HG02870 (cell line): ENCODE data around the gene ZNF774.
"Not testable (repeated sequence)": the region's sequence is repeated elsewhere in the genome, so short reads cannot be mapped to it uniquely, and the experiment has no call there.

Experiments used
- ATAC-seq: cut with Tn5 transposase; IDR thresholded peaks from one replicate; pipeline ENCODE4 v1.9.1; 2021; ENCODE audit warnings: mild to moderate bottlenecking, moderate library complexity; ENCODE audit not compliant: unreplicated experiment

Gene ZNF774

DNA sequence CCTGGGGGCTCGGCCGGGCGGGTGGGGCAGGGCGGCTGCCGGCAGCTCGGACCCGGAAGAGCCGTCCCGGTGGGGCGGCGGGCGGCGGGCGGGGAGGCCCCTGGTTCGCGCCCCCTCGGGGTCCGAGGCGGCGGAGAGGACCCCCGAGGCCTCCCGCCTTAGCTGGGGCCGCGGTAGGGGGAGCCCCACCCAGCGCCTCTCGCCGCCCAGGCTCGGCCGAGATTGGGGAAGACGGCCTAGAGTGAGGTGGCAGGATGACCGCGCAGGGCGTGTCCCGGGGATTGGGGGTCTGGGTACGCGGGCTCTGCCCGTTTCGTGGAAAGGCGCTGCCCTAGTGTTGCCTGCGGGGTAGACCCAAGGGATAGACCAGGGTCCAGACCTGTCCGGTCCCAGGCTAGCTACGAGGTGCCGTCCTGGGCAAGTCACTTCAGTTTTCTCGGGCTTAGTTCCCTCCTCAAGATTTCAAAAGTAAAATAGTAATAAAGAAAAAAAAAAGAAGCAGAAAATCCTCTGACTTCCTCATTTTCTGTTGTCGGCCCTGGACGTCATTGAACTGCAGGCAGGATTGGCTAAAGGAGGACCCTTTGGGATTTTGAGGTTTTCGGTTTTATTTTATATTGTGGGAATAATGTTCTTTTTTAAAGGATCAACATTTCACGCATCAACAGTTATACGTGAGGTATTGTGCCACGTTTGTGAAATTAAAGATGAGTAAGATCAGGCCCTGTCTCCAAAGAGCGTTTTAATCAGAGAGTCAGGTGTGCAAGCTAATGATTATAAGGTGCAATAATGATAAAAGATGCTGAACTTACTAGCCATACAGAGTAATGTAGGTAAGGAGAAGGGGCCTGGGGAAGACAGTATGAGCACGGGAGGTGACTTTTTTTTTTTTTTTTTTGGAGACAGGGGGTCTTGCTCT lies 36.6 kb downstream of the ZNF774 start:
- peak; percentile 35 for ATAC-seq

DNA sequence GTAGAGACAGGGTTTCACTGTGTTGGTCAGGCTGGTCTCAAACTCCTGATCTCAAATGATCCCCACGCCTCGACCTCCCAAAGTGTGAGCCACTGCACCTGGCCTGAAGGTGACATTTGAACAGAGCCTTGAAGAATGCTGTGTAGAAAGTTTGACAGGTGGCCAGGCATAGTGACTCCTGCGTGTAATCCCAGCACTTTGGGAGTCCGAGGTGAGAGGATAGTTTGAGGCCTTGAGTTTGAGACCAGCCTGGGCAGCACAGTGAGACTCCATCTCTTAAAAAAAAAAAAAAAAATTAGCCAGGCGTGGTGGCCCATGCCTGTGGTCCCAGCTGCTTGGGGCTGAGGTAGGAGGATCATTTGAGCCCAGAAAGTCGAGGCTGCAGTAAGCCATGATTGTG lies 37.4 kb downstream of the ZNF774 start:
- ATAC-seq = no peak

DNA sequence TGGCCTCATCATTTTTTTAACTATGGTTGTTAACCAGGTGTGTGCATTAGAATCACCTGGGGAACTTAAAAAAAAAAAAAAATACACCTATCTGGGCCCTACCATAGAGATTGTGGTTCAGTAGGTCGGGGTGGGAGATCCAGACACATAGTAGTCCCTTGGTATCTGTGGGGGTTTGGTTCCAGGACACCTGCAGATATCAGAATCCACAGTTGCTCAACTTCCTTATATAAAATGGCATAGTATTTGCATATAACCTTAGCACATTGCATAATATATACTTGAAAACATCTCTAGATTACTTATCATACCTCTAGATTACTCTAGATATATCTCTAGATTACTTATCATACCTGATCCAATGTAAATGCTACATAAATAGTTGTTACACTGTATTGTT lies 41.0 kb downstream of the ZNF774 start:
- ATAC-seq = no peak

DNA sequence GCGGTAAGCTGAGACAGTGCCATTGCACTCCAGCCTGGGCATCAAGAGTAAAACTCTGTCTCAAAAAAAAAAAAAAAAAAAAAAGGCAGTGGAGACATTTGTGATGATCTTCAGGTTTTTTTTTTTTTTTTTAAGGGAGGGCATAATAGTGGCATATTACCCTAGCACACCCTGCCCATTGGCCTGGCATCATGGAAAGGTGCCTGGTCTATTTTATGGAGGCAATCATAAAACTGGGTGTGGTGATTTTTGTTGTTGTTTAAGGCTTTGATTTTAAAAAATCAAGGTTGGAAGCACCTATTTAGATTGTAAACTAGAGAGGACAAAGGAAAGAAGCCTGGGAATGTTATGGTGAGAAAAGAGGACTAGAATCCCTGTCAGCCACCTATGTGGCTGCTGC lies 42.0 kb downstream of the ZNF774 start:
- no peak for ATAC-seq

DNA sequence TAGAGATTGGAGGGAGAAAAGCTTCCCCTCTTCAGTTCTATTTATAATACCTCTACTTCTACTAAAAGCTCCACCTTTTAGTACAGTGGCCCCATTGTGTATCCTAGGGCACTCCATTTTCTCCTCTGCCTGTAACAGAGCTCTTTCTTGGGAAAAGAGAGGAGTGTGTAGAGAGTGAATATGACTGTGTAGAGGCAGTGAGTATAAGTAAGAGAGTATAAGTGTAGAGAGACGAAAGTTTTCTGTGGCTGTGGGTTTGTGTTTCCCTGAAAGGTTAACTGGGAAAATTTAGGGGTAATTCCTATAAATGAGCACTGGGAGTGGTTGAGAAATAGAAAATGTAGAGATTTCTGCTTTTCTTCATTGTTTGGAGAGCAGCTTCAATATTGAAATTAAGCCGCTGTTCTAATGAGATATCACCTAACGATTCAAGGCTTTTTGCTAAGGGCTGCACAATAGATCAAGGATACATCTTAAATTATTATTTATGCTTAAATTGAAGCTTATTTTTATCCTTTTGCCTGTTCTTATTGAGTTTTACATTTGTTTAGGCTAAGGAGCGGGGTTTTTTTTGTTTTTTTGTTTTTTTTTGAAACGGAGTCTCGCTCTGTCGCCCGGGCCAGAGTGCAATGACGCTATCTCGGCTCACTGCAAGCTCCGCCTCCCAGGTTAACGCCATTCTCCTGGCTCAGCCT lies 42.8 kb downstream of the ZNF774 start:
- no peak for ATAC-seq

DNA sequence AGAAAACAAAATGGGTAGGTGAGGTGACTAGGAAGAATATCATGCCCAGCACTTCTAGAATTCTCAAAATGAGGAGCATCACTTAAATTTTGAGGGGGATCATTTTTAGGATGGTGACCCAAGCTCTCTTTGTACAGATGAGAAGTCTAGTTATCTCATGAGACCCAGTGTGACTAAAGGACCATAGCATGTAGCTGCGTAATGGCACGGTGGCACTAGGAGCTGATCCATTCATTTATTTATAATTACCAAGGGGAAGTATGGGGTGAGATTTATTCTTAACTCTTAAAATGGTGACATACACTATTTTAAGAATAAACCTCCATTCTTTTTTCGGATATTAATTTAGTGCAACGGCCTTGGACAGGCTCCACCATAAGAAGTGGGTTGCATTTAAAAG lies 44.2 kb downstream of the ZNF774 start:
- no peak for ATAC-seq

DNA sequence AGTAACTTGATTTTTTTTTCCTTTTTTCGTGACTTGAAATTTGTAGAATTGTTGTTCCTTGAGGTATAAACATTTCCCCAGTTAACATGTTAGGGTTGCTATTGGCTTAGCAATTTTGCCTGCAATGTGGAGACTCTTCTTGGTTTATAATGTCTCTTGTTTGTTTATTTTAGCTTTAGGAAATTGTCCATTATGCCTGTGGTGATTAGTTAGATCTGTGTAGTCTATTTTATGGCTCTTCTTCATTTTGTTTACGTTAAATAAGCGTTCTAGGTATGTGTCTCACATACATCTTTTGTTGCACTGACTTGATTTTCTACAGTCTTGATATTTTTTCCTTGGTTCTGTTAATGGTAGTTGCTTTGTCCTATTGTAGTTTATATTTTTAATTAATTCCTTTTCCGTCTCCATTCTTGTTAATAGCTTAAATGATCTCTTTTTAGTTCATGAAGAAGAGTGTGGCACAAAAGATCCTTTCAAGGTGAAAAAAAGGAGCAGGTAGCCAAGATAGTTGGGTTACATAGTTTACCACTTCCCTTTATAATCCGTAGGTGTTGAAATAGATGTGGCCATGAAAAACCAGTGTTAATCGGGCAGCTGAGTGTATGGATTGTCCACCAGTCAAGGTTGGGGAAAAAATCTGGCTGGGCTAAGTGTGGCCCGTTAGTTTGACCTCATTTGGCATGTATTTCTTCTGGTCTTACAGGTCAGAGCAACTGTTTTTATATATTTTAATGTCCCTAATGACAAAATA lies 48.1 kb downstream of the ZNF774 start:
- ATAC-seq = no peak

DNA sequence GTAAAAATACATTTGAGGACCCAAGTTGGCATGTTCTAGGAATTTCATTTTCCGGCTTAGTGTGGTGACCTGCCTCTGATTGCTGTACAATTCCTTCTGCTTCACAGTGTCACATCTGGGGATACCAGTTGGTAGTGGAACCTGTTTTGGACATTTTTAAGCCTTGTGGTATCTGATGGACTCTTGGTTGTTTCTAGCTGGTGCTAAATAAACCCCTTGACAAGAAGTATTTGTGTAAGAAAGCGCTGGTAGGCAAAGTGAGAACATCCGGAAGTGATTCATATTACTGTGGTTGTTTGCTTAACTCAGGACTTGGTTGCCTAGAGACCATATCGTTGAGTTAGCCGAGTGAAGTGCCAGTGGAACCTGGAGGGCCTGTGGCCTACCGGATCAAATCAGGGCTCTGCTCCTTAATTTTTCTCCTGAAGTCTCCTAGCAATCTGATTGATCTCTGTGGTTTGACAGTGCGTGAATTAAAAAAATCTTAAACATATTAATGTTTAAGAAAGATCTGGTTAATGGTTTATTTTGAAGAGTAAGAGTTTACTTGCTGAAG lies 48.8 kb downstream of the ZNF774 start:
- peak; percentile 99 for ATAC-seq

DNA sequence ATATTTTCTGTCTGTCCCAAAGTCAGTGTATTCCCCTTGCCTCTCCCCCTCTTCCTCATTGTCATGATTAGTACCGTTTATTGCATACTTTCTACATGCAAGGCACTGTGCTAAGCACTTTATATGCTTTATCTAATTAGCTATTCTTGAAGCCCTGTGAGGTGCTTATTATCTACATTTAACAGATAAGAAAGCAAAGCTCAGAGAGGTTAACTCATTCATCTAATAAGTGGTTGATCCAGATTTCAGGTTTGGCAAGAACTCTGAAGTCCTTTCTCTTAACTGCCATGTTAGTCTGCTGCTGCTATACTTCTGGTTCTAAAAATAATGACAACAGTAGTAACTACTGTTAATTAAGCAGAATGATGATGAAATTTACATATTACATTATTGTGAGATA lies 49.4 kb downstream of the ZNF774 start:
- ATAC-seq = no peak

DNA sequence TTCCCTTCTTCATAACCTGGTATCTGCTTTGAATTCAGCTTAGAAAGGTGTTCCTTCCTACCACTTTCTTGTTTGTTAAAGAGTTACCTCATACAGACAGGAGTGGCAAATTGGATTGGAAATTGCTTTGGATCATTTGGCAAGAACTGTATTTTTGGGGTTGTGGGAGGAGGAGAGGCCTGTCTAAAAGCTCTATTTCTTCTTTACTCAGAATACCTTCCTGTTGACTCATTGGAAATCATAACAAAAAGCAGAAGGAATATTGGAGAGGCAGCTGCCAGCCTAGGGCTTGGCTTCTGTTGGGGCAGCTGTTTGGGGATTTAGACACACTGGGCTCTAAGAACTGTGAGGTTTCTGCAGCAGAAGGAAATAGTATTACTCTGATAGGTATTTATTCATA lies 50.1 kb downstream of the ZNF774 start:
- ATAC-seq = no peak

DNA sequence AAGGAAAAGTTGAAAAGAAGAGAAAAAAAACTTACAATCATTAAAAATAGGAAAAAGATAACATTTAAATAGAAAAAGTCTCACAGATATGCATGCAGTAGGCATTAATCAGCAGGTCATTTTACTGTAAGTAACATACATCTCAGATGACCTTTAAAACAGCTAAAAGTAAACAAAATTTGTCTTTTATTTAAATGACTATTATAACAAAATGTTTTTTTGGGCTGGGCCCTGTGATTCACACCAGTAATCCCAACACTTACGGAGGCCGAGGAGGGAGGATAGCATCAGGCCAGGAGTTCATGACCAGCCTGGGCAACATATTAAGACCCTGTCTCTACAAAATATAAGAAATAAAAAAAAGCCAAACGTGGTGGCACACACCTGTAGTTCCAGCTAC lies 50.7 kb downstream of the ZNF774 start:
- ATAC-seq = no peak

DNA sequence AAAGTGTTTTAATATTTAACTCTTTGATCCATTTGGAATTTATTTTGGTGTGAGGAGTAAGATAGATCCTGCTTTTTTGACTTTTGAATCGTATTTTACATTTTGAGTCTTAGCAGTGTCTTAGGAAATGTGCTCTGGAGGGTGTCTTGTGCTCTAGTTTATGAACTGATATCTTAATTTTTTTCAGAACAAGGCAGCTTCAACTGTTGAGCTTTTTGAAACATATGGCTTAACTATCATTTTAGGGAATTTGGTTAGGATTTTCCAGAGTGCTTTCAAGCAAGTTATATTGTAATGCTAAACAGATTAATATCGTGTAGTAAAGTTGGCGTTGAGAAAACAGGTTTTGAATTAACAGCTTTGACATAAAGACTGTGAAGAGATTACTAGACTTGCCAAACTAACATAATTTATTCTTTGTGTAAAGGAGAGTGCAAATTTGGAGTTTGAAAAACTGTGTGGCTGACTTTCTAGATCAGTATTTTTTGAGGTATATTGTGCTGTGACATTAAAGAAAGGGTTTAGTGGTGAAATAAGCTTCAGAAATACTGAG lies 53.0 kb downstream of the ZNF774 start:
- no peak for ATAC-seq

DNA sequence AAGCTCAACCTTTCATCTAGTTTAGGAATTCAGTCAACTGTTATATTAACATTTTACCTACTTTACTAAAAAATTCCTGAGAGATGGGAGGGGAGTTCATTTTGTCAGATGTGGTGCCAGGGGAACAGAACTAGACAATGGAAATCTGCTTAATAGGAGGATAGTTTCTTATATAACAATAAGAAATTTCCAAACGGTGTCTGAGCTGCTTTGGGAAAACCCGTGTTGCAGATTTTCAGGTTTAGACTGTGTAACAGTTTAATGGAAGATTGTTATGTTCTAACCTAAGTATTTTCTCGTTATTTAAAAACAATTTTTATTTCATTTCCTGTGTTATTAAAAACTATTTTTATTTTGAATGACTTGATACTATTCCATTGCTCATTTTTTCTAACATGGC lies 55.3 kb downstream of the ZNF774 start:
- no peak for ATAC-seq

DNA sequence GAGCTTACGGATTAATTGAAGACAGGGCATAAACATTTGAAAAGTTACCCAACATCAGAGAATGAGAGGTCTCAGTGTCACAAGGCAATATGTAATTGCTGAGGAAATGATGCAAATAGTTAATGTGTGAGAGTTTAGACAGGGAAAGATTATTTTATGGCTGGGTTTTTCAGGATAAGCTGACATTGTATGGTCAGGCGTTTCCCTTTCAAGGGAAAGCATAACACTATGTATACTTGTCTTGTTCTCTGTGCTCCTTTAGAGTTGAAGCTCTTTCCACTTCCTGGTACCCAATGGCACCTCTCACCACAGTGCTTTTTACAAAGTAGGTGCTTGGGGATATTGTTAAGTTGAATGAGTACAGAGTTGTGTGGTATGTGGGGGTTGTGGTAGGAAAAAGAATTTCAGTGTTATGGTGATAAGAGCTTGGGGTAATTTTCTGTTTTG lies 55.8 kb downstream of the ZNF774 start:
- ATAC-seq = no peak

DNA sequence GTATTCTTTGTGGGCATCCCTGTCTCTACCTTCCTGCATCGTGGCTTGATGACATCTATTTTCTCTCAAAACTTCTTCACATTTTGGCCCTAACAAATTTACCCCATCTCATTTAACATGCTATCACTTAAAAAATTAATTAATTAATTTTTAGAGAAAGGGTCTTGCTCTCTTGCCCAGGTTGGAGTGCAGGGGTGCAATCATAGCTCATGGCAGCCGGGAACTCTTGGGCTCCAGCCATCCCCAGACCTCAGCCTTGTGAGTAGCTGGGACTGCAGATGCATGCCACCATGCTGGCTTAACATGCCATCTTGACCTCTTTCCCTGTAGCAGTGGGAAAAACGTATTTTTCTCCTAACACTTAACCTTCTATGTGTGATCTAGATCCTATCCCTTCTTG lies 56.6 kb downstream of the ZNF774 start:
- ATAC-seq = no peak

DNA sequence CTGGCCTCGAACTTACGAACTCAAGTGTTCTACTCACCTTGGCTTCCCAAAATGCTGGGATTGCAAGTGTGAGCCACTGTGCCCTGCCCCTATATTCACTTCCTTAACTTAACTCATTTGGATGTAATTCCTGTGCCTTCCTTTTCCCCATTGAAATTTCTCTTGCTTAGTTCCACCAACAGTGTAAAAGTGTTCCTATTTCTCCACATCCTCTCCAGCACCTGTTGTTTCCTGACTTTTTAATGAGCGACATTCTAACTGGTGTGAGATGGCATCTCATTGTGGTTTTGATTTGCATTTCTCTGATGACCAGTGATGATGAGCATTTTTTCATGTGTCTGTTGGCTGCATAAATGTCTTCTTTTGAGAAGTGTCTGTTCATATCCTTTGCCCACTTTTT lies 57.5 kb downstream of the ZNF774 start:
- not testable (repeated sequence) for ATAC-seq

DNA sequence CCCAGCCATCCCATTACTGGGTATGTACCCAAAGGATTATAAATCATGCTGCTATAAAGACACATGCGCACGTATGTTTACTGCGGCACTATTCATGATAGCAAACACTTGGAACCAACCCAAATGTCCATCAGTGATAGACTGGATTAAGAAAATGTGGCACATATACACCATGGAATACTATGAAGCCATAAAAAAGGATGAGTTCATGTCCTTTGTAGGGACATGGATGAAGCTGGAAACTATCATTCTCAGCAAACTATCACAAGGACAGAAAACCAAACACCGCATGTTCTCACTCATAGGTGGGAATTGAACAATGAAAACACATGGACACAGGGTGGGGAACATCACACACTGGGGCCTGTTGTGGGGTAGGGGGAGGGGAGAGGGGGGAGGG lies 58.2 kb downstream of the ZNF774 start:
- not testable (repeated sequence) for ATAC-seq

DNA sequence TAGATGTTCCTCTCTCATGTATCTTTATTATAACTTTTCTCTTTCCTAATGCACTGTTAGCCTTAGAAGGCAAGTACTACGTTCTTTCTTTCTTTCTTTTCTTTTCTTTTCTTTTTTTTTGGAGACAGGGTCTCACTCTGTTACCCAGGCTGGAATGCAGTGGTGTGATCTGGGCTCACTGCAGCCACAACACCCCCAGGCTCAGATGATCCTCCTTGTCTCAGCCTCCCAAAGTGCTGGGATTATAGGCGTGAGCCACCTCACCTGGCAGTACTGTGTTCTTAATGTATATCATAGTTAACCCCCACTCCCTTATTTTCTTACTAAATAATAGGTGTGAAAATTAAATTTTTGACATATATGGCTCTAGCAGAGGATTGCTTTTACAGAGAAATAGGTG lies 59.1 kb downstream of the ZNF774 start:
- ATAC-seq = no peak
